BLaER1 (cell line): ENCODE measurements around the gene NR2C2.

Source experiments
- H3K27ac ChIP-seq: shearing (Covaris generic); formaldehyde crosslinking; 2 replicates; pipeline ENCODE4 v1.8.1; 2022
- H3K27me3 ChIP-seq: shearing (Covaris generic); formaldehyde crosslinking; 2 replicates; pipeline ENCODE4 v1.8.1; 2022
- H3K36me3 ChIP-seq: shearing (Covaris generic); formaldehyde crosslinking; 2 replicates; pipeline ENCODE4 v1.8.1; 2022
- H3K4me1 ChIP-seq: shearing (Covaris generic); formaldehyde crosslinking; 2 replicates; pipeline ENCODE4 v1.8.1; 2022
- H3K4me2 ChIP-seq: shearing (Covaris generic); formaldehyde crosslinking; 2 replicates; pipeline ENCODE4 v1.8.1; 2022
- H3K4me3 ChIP-seq: shearing (Covaris generic); formaldehyde crosslinking; 2 replicates; pipeline ENCODE4 v1.8.1; 2022
- H3K9ac ChIP-seq: shearing (Covaris generic); formaldehyde crosslinking; 2 replicates; pipeline ENCODE4 v1.8.1; 2022
- H3K9me3 ChIP-seq: shearing (Covaris generic); formaldehyde crosslinking; 2 replicates; pipeline ENCODE4 v1.8.1; 2022
- H4K20me1 ChIP-seq: shearing (Covaris generic); formaldehyde crosslinking; 2 replicates; pipeline ENCODE4 v1.8.1; 2022
- Cebpa-rat ChIP-seq: shearing (Covaris generic); IDR thresholded peaks from 2 replicates; pipeline ENCODE4 v1.8.1; 2022

NR2C2 gene

GRCh38 chr3:15053541-15053940 is 106.2 kb downstream of the NR2C2 start:
- H3K27me3 ChIP-seq: no peaks in the 10 kb centered on the region
- H3K9me3 ChIP-seq: no peaks in the 10 kb centered on the region
- peaks cover 64% of the 10 kb centered on the region for H3K36me3 ChIP-seq
- H4K20me1 ChIP-seq: peaks cover 97% of the 10 kb centered on the region
- H3K27ac ChIP-seq: peak overlapping the region; percentile 78; the same call in 1 of the 2 replicates
- no peak for TF ChIP-seq Cebpa-rat
- peak overlapping the region; percentile 60; the same call in 1 of the 2 replicates for H3K9ac ChIP-seq
- no peak overlapping the region for H3K4me3 ChIP-seq
- H3K4me2 ChIP-seq: peak overlapping the region; percentile 89
- H3K4me1 ChIP-seq: peaks cover 78% of the 10 kb centered on the region

- TF ChIP-seq Cebpa-rat: no peak
- Histone ChIP-seq H3K36me3 (peaks cover 64% of the 10 kb centered on the region), H4K20me1 (peaks cover 99% of the 10 kb centered on the region), H3K4me1 (peaks cover 75% of the 10 kb centered on the region), H3K9ac (no peak overlapping the region), H3K9me3 (no peaks in the 10 kb centered on the region), H3K27ac (no peak overlapping the region), H3K4me3 (no peak overlapping the region), H3K27me3 (no peaks in the 10 kb centered on the region), H3K4me2 (peak overlapping the region; percentile 48)
These were observed 107.7 kb downstream of the NR2C2 start for GRCh38 chr3:15055019-15055557.

- Histone ChIP-seq H4K20me1 (peaks cover 93% of the 10 kb centered on the region), H3K4me3 (no peak overlapping the region), H3K27me3 (no peaks in the 10 kb centered on the region), H3K9me3 (no peaks in the 10 kb centered on the region), H3K9ac (no peak overlapping the region), H3K27ac (no peak overlapping the region; the same call in 1 of the 2 replicates), H3K36me3 (peaks cover 49% of the 10 kb centered on the region), H3K4me2 (peak overlapping the region; percentile 54), H3K4me1 (peaks cover 58% of the 10 kb centered on the region)
- TF ChIP-seq Cebpa-rat: no peak
These were observed 109.5 kb downstream of the NR2C2 start for GRCh38 chr3:15056676-15057404.

GRCh38 chr3:15060029-15060428 is 112.6 kb downstream of the NR2C2 start:
- H4K20me1 ChIP-seq: peaks cover 75% of the 10 kb centered on the region
- no peak for TF ChIP-seq Cebpa-rat
- H3K27me3 ChIP-seq: no peaks in the 10 kb centered on the region
- no peak overlapping the region for H3K9ac ChIP-seq
- peaks cover 40% of the 10 kb centered on the region for H3K4me1 ChIP-seq
- H3K4me2 ChIP-seq: no peak overlapping the region
- no peak overlapping the region for H3K4me3 ChIP-seq
- H3K36me3 ChIP-seq: peaks cover 54% of the 10 kb centered on the region
- H3K27ac ChIP-seq: no peak overlapping the region
- no peaks in the 10 kb centered on the region for H3K9me3 ChIP-seq

- H3K27ac ChIP-seq: no peak overlapping the region
- no peaks in the 10 kb centered on the region for H3K9me3 ChIP-seq
- peaks cover 14% of the 10 kb centered on the region for H3K4me1 ChIP-seq
- H3K36me3 ChIP-seq: peaks cover 32% of the 10 kb centered on the region
- peaks cover 43% of the 10 kb centered on the region for H4K20me1 ChIP-seq
- no peaks in the 10 kb centered on the region for H3K27me3 ChIP-seq
- H3K9ac ChIP-seq: peak overlapping the region; percentile 95; the same call in 1 of the 2 replicates
- TF ChIP-seq Cebpa-rat: no peak
- peak overlapping the region; percentile 89 for H3K4me3 ChIP-seq
- H3K4me2 ChIP-seq: peak overlapping the region; percentile 92
These were observed 115.9 kb downstream of the NR2C2 start for GRCh38 chr3:15063238-15063637.

- peak overlapping the region; percentile 93 for H3K27ac ChIP-seq
These were observed 116.4 kb downstream of the NR2C2 start for GRCh38 chr3:15063656-15064286.

GRCh38 chr3:15064299-15064834 is 117.0 kb downstream of the NR2C2 start:
- Histone ChIP-seq H3K9me3 (no peaks in the 10 kb centered on the region), H3K4me2 (peak overlapping the region; percentile 92), H3K27me3 (no peaks in the 10 kb centered on the region), H3K9ac (peak overlapping the region; percentile 95), H3K27ac (peak overlapping the region; percentile 93), H4K20me1 (peaks cover 32% of the 10 kb centered on the region), H3K4me1 (peaks cover 14% of the 10 kb centered on the region), H3K4me3 (peak overlapping the region; percentile 89), H3K36me3 (peaks cover 20% of the 10 kb centered on the region)
- TF ChIP-seq Cebpa-rat: no peak

More at GRCh38 chr3:15063656-15064286, 116.4 kb downstream of the NR2C2 start:
- peak overlapping the region; percentile 92 for H3K4me2 ChIP-seq
- H3K4me3 ChIP-seq: peak overlapping the region; percentile 89
- no peaks in the 10 kb centered on the region for H3K9me3 ChIP-seq
- peaks cover 14% of the 10 kb centered on the region for H3K4me1 ChIP-seq
- no peak for TF ChIP-seq Cebpa-rat
- H3K9ac ChIP-seq: peak overlapping the region; percentile 95
- H3K27me3 ChIP-seq: no peaks in the 10 kb centered on the region
- peaks cover 26% of the 10 kb centered on the region for H3K36me3 ChIP-seq
- peaks cover 38% of the 10 kb centered on the region for H4K20me1 ChIP-seq

- Histone ChIP-seq H4K20me1 (peaks cover 26% of the 10 kb centered on the region), H3K9ac (peak within 1 kb of the TSS; percentile 95), H3K4me1 (peaks cover 14% of the 10 kb centered on the region), H3K9me3 (no peaks in the 10 kb centered on the region), H3K27ac (peak within 1 kb of the TSS; percentile 93), H3K4me3 (peak within 1 kb of the TSS; percentile 89), H3K4me2 (peak within 1 kb of the TSS; percentile 92), H3K36me3 (peaks cover 14% of the 10 kb centered on the region), H3K27me3 (no peaks in the 10 kb centered on the region)
- no peak for TF ChIP-seq Cebpa-rat
These were observed 117.6 kb downstream of the NR2C2 start, which contains the start of gene MRPS25 for GRCh38 chr3:15064835-15065549. Gene MRPS25 (minus strand): TSS chr3:15065315. CDS start chr3:15065194, 121 bp downstream.

- H3K4me1 ChIP-seq: peaks cover 14% of the 10 kb centered on the region
- no peak for TF ChIP-seq Cebpa-rat
- peak overlapping the region; percentile 95; the same call in 1 of the 2 replicates for H3K9ac ChIP-seq
- peak overlapping the region; percentile 92 for H3K4me2 ChIP-seq
- no peaks in the 10 kb centered on the region for H3K9me3 ChIP-seq
- H4K20me1 ChIP-seq: peaks cover 20% of the 10 kb centered on the region
- H3K27ac ChIP-seq: no peak overlapping the region
- H3K4me3 ChIP-seq: peak overlapping the region; percentile 89
- H3K27me3 ChIP-seq: no peaks in the 10 kb centered on the region
- H3K36me3 ChIP-seq: peaks cover 13% of the 10 kb centered on the region
These were observed 118.2 kb downstream of the NR2C2 start for GRCh38 chr3:15065550-15066007.
